GM13976 (cell line): ENCODE measurements around the gene PHF19.

ENCODE experiments used
- DNase-seq: peaks from one replicate; pipeline ENCODE4 v3.0.0; 2012; ENCODE audit warnings: low spot score
- in situ Hi-C: fragments of 300-500 bp; cut with MboI; formaldehyde crosslinking; loops from one replicate; pipeline ENCODE4 v1.12.0; 2022; ENCODE audit warnings: low sequenced_read_pairs, mixed read lengths, inconsistent platforms; ENCODE audit not compliant: unreplicated experiment
- TF ChIP-seq, protein P1 (sequence below): IDR thresholded peaks from 2 replicates; pipeline ENCODE4 v1.5.1; 2012; ENCODE audit warnings: borderline replicate concordance, mild to moderate bottlenecking; ENCODE audit not compliant: insufficient read depth; ENCODE audit errors: extremely low read depth, missing control alignments, control extremely low read depth

The PHF19 gene

DNA sequence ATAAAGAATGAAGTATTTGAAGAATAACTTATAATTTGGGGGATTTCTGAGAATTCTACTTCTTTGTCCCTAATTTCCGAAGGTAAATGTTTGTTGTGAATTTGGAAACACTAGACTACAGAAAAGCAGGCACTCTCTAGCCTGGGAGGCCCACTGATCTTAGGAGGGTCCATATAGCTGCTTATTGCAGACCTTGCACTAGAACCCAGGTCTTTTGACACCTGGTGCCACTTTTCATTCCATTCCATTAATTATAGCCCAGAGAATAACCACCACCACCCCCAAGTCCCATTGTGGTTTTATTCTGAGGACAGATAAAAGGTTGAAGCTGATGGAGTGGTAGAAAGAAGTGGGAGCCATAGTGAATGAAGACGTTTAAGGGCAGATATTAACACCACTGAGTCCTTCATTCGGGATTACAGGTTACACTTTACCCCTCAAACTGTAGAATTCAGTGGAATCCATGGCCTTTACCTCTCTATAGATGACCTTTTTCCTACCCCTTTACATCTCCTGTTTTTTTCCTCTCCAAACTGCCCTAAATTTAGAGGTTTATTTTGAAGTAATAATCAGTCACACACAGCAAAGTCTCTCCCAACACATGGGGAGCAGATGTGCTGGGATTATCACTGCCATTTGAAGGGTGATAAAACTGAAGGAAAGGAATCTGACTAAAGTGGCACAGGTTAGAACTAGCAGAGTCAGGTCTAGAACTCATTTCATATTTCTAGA lies 22.2 kb downstream of the PHF19 start:
- in situ Hi-C loops = no loop called here
- TF ChIP-seq, protein P1, sequence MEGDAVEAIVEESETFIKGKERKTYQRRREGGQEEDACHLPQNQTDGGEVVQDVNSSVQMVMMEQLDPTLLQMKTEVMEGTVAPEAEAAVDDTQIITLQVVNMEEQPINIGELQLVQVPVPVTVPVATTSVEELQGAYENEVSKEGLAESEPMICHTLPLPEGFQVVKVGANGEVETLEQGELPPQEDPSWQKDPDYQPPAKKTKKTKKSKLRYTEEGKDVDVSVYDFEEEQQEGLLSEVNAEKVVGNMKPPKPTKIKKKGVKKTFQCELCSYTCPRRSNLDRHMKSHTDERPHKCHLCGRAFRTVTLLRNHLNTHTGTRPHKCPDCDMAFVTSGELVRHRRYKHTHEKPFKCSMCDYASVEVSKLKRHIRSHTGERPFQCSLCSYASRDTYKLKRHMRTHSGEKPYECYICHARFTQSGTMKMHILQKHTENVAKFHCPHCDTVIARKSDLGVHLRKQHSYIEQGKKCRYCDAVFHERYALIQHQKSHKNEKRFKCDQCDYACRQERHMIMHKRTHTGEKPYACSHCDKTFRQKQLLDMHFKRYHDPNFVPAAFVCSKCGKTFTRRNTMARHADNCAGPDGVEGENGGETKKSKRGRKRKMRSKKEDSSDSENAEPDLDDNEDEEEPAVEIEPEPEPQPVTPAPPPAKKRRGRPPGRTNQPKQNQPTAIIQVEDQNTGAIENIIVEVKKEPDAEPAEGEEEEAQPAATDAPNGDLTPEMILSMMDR = no peak
- DNase-seq = no peak

DNA sequence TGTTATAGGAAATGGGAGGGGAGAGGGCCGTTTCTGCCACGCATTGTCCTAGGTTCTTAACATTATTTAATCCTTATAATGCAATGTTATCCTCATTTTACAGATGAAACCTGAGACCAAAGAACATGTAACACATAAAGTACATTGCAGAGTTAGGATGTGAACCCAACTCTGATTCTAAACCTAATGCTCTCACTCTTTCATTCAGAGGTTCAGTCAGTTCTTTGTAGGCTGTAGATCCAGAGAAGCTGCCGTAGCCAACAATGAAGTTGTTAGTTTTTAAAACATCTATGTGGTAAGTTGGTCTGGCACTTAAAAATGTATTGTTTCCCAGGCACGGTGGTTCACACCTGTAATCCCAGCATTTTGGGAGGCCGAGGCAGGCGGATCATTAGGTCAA lies 23.8 kb downstream of the PHF19 start:
- TF ChIP-seq, protein P1 = no peak
- in situ Hi-C loops = no loop called here
- DNase-seq = no peak

DNA sequence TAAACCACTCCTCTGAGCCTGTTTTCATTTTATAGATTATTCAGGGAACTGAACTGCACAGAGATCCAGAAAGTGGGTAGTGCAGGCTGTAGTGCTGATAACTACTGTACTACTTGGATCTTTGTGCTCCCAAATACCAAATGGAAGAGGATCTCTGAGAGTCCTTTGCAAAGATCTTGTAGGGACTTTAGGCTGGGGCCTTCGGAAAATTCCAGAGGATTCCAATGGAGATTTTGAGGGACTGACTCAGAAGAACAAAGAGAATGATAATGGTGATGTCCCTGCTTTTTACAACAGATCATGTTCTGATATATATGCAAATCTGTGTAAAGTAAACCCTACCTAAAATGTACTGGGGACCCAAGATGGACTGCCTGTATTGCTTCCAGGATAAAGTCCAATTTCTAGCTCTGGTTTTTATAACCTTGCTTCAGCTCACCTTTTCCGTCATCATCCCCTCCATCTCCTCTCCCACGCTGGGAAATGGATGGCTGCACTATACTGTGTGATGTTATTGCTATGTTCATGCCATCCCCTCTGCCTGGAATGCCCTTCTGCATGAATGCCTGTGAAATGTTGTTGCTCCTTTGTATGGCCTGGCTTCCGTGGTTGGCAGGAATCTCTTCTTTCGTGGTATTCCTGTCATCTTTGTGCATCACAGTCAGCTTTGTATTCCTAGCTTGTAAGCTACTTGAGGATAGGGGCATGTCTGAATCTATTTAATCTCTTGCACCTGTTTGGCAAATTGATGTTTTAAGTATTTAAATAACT lies 24.6 kb downstream of the PHF19 start:
- TF ChIP-seq, protein P1 = no peak
- DNase-seq = no peak
- in situ Hi-C loops = no loop called here

DNA sequence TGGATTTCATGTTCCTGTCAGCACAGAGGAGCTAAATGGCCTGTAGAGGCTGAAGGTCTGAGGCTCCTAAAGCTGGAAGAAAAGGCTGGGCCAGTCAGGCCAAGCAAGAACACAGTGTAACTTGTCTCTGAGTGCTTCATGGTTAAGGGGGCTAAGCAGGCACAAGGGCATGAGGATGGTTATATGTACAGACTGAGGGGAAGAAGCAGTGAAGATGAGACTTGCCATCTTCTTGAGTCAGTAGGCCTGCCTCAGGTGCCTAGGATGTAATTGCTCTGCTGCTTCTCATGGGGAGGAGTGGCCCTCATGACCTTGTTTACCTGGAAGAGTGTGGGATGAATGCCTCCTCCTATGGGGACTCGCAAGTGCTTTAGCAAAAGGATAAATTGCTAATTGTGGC lies 25.5 kb downstream of the PHF19 start:
- in situ Hi-C loops = no loop called here
- TF ChIP-seq, protein P1 = no peak
- no peak for DNase-seq

DNA sequence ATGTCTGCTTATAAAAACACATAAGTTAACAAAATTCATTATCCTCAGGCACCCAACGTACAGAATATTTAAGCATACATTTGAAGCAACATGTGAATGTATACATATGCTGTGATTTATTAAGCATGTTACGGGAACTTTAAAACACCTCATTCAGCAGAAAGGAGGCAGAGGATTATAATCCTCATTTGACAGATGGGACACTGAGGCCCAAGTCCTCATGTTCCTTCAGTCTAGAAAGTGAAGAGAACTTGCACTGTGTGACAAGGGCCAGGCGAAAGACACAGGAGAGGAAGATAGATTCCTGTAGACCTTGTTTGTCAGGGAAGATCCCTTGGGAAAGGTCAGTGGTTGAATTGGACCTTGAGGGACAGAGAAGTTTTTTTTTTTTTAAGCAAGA lies 26.7 kb downstream of the PHF19 start:
- TF ChIP-seq, protein P1 = no peak
- in situ Hi-C loops = no loop called here
- DNase-seq = no peak

DNA sequence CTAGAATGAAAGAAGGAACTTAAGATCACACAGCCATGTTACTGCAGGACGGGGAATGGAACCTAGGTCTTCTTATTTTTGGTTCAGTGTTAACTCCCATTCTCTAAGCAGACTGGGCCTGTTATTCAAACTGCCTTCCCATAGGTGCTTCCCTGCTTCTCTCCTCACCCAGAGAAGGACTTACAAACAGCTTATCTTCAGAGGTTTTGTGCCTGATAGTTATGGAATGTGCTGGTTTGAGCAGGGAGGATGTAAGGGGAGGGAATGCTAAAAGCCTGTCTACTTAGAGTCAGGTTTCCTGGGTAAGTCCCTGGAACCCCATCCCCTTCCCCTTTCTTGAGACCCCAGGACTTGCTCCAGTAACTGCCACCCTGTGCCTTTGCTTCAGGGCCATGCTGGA lies 30.1 kb downstream of the PHF19 start:
- TF ChIP-seq, protein P1 = no peak
- DNase-seq = no peak
- in situ Hi-C loops = no loop called here
